Endothelial cell of umbilical vein (primary cell): ENCODE data around the gene ATP4A. TPM values are rescaled to one million over a fixed set of nuclear protein-coding genes. Genes with fewer than 3 reads are reported as not detected.

ENCODE experiments used
- BruUV-seq: library from RNA; stranded (reverse); fragments of 400-500 nt; replicated peaks from 2 replicates; lab custom pipeline; 2021; lab: Mats Ljungman, UMichigan
- CTCF ChIA-PET: fragments of 300-600, 350-600 bp; sonication (Branson Sonifier 250); formaldehyde crosslinking; loops from one replicate; lab custom pipeline; 2021; ENCODE audit warnings: antibody characterized with exemption, inconsistent platforms; lab: Charles Lee
- POLR2A ChIA-PET: fragments of 300-600, 350-600 bp; sonication (Branson Sonifier 250); formaldehyde crosslinking; loops from one replicate; lab custom pipeline; 2021; ENCODE audit warnings: antibody characterized with exemption, inconsistent platforms; lab: Charles Lee
- DNase-seq: peaks from one replicate; pipeline ENCODE4 v3.0.0-alpha.2; 2011; ENCODE audit warnings: low read depth, low spot score
- FAIRE-seq: peaks from 2 replicates; lab custom pipeline; 2011; peaks lifted over from hg19 to GRCh38; lab: Jason Lieb, UNC
- H2AFZ ChIP-seq: 2 replicates; pipeline ENCODE4 v1.6.0; 2012; ENCODE audit warnings: low read depth, low read length, control low read depth, inconsistent platforms
- H3K27ac ChIP-seq: 2 replicates; pipeline ENCODE4 v1.5.1; 2011; ENCODE audit warnings: low read depth, mild to moderate bottlenecking, control low read depth, low read length, moderate library complexity; ENCODE audit not compliant: insufficient read depth
- H3K27me3 ChIP-seq, 2 experiments: 2 replicates each; pipeline versions ENCODE4 v1.6.0 to v1.6.1; 2011; ENCODE audit warnings: low read length in 2 of 2, mixed read lengths in 1 of 2; ENCODE audit not compliant: control insufficient read depth in 2 of 2, insufficient read depth in 2 of 2
- H3K36me3 ChIP-seq, 2 experiments: 2 replicates in 1 of 2; 3 replicates in 1 of 2; pipeline ENCODE4 v1.5.1; 2011; ENCODE audit warnings: low read length in 2 of 2, mild to moderate bottlenecking in 1 of 2, moderate library complexity in 1 of 2; ENCODE audit not compliant: control insufficient read depth in 2 of 2, insufficient read depth in 2 of 2; ENCODE audit errors: extremely low read depth in 1 of 2
- H3K4me1 ChIP-seq: 3 replicates; pipeline ENCODE4 v1.5.1; 2011; ENCODE audit warnings: mild to moderate bottlenecking, low read length; ENCODE audit not compliant: control insufficient read depth, insufficient read depth; ENCODE audit errors: extremely low read depth
- H3K4me2 ChIP-seq: 2 replicates; pipeline ENCODE4 v1.6.1; 2011; ENCODE audit warnings: low read length, control low read depth, mixed read lengths; ENCODE audit not compliant: insufficient read depth
- H3K4me3 ChIP-seq, 3 experiments: fragments of 200-600 bp in 1 of 3; sonication (generic), shearing (Covaris generic) in 1 of 3; replicated peaks in 1 of 3; 2 replicates each; pipeline ENCODE4 v1.5.1; 2011 to 2016; ENCODE audit warnings: control low read depth in 3 of 3, low read length in 3 of 3, mild to moderate bottlenecking in 2 of 3, inconsistent platforms in 1 of 3, low read depth in 1 of 3, moderate library complexity in 1 of 3; ENCODE audit not compliant: insufficient read depth in 1 of 3
- H3K79me2 ChIP-seq: 2 replicates; pipeline ENCODE4 v1.6.0; 2012; ENCODE audit warnings: low read length, inconsistent platforms; ENCODE audit not compliant: control insufficient read depth, insufficient read depth
- H3K9ac ChIP-seq: replicated peaks from 2 replicates; pipeline ENCODE3; 2011; ENCODE audit warnings: low read length, control low read depth; ENCODE audit not compliant: insufficient read depth; ENCODE audit errors: extremely low read depth
- H3K9me1 ChIP-seq: replicated peaks from 3 replicates; pipeline ENCODE4 v1.6.0; 2011; ENCODE audit warnings: mild to moderate bottlenecking, low read length; ENCODE audit not compliant: control insufficient read depth, insufficient read depth; ENCODE audit errors: extremely low read depth
- H3K9me3 ChIP-seq: replicated peaks from 2 replicates; pipeline ENCODE4 v1.5.1; 2012; ENCODE audit warnings: low read length, inconsistent platforms; ENCODE audit not compliant: control insufficient read depth, insufficient read depth
- H4K20me1 ChIP-seq: replicated peaks from 2 replicates; pipeline ENCODE3; 2011; ENCODE audit warnings: mild to moderate bottlenecking, low read length; ENCODE audit not compliant: control insufficient read depth, insufficient read depth; ENCODE audit errors: extremely low read depth
- CTCF ChIP-seq, 2 donors: IDR thresholded peaks; 1 replicate in 1 of 2; 2 replicates in 1 of 2; pipeline ENCODE4 v1.5.1; 2011; ENCODE audit warnings: low read length in 2 of 2, mild to moderate bottlenecking in 2 of 2, moderate library complexity in 2 of 2, control low read depth in 1 of 2, inconsistent platforms in 1 of 2, low read depth in 1 of 2; ENCODE audit not compliant: insufficient read depth in 1 of 2; ENCODE audit errors: extremely low read depth in 1 of 2
- EZH2 ChIP-seq: IDR thresholded peaks from 2 replicates; pipeline ENCODE4 v1.6.1; 2012; ENCODE audit warnings: borderline replicate concordance, low read depth, mild to moderate bottlenecking, moderate library complexity, low read length, inconsistent platforms; ENCODE audit not compliant: severe bottlenecking
- FOS ChIP-seq: IDR thresholded peaks from 2 replicates; pipeline ENCODE4 v1.6.1; 2011; ENCODE audit warnings: mild to moderate bottlenecking, low read length, moderate library complexity, borderline replicate concordance; ENCODE audit not compliant: insufficient read depth
- GATA2 ChIP-seq: IDR thresholded peaks from 2 replicates; pipeline ENCODE4 v1.7.0; 2011; ENCODE audit warnings: low read depth, mild to moderate bottlenecking, moderate library complexity, mixed read lengths, low read length; ENCODE audit not compliant: insufficient read length, insufficient read depth
- JUN ChIP-seq: IDR thresholded peaks from 2 replicates; pipeline ENCODE4 v1.6.1; 2011; ENCODE audit warnings: borderline replicate concordance, low read depth; ENCODE audit not compliant: insufficient read length, insufficient read depth
- MYC ChIP-seq: IDR thresholded peaks from one replicate; pipeline ENCODE4 v1.6.1; 2011; ENCODE audit warnings: mild to moderate bottlenecking, low read depth, low read length
- POLR2A ChIP-seq: IDR thresholded peaks from 2 replicates; pipeline ENCODE4 v1.6.1; 2012; ENCODE audit warnings: low read depth, mild to moderate bottlenecking, control low read depth, low read length
- POLR2AphosphoS5 ChIP-seq: IDR thresholded peaks from 2 replicates; pipeline ENCODE4 v1.6.1; 2012; ENCODE audit warnings: low read depth, mild to moderate bottlenecking, control low read depth, low read length, moderate library complexity; ENCODE audit not compliant: insufficient read depth
- dilution Hi-C: fragments of 300-500 bp; cut with MboI; formaldehyde crosslinking; loops from one replicate; pipeline ENCODE4 v1.15.0; 2019; ENCODE audit warnings: low sequenced_read_pairs; ENCODE audit not compliant: extremely low pct_ligation_motif_present
- intact Hi-C: fragments of 100-400 bp; cut with micrococcal nuclease; formaldehyde crosslinking; loops from one replicate; pipeline ENCODE4 v1.10.0; 2022
- polyA plus RNA-seq, 4 experiments: library from polyadenylated mRNA; depleted of rRNA in 3 of 4; stranded (reverse) in 3 of 4; unstranded in 1 of 4; fragments of >200 nt; gene quantifications; 2 replicates each; pipeline versions ENCODE4 v1.2.1 to v1.2.3, GENCODE V29; 2011 to 2012; ENCODE audit warnings: missing spikeins in 1 of 4
- total RNA-seq: library from RNA; stranded (reverse); gene quantifications from 2 replicates; pipeline ENCODE4 v1.2.3, GENCODE V29; 2021
- TF ChIP-seq, protein P1 (sequence below): IDR thresholded peaks from 2 replicates; pipeline ENCODE4 v1.6.1; 2011; ENCODE audit not compliant: insufficient read depth, insufficient read length

ATP4A gene
- total and polyA plus RNA-seq, 2 donors (not counting 3 experiments of a cell fraction or from before 2014, with no cell fraction given): not detected

DNA sequence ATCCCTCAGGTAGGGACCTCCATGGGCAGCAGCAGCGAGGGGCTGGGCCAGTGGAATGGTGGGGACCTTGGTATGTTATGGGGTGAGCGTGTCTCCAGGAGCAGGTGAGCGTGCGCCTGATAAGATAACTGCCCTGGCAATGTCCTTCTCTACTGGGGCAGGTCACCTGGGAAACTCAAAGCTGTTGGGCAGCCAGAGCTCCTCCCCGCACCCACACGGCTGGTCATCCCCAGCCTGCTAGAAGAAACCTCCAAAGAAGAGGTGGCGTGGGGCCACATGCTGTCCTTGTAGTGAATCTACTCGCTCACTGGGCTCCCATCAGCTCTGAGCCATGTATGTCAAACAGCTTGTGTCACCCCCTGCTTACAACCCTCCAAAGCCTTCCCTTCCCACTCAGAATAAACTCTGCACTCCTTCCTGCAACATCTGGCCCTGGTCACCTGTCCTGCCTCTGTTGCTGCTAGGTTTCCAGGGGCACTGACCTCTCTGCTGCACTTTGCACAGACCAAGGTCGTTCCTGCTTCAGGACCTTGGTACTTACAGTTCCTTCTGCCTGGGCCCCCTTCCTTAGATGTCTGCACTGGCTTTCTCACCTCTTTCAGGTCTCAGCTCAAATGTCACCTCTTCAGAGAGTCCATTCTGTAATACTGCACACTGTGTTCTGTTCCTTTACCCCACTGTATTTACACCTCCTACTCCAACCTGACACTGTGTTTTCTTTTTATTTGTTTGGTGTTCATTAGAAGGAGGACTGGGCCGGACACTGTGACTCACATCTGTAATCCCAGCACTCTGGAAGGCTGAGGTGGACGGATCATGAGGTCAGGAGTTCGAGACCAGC lies 1.8 kb upstream of the ATP4A start:
- Histone ChIP-seq H3K4me1 (no peaks in the 10 kb centered on the region), H3K9me3 (no peaks in the 10 kb centered on the region), H2AFZ (no peak overlapping the region), H3K27ac (no peak overlapping the region), H4K20me1 (no peaks in the 10 kb centered on the region), H3K27me3 (no peaks in the 10 kb centered on the region), H3K9ac (no peak overlapping the region), H3K79me2 (no peaks in the 10 kb centered on the region), H3K4me2 (no peak overlapping the region), H3K4me3 (no peak overlapping the region), H3K36me3 (no peaks in the 10 kb centered on the region), H3K9me1 (no peaks in the 10 kb centered on the region)
- POLR2A ChIA-PET: no interaction called here
- FAIRE-seq (no peak), DNase-seq (no peak)
- BruUV-seq: no TSS peak
- TF ChIP-seq JUN (no peak), POLR2A (no peak), CTCF (IDR thresholded peaks at IDR 0.05; ENCODE audit: extremely low read depth in 1 of 2, insufficient read depth in 1 of 2, low read depth in 1 of 2, low read length in 2 of 2) (no peak), GATA2 (no peak), EZH2 (no peak), FOS (no peak), MYC (no peak), POLR2AphosphoS5 (no peak)
- TF ChIP-seq, protein P1, sequence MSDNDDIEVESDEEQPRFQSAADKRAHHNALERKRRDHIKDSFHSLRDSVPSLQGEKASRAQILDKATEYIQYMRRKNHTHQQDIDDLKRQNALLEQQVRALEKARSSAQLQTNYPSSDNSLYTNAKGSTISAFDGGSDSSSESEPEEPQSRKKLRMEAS: no peak
- dilution Hi-C loops (no loop called here), intact Hi-C loops (no loop called here)
- CTCF ChIA-PET: no interaction called here
